HEK293 (cell line): ENCODE results near the gene DDX10.

Experiments
- CTCF ChIA-PET: fragments of 350-600 bp; formaldehyde crosslinking; extraction: SDS; loops from one replicate; lab custom pipeline; 2021; ENCODE audit warnings: antibody characterized with exemption; lab: Yijun Ruan, JAX
- POLR2A ChIA-PET: fragments of 300-600 bp; formaldehyde crosslinking; extraction: SDS; loops from one replicate; lab custom pipeline; 2020; ENCODE audit warnings: antibody characterized with exemption, inconsistent platforms; lab: Yijun Ruan, JAX
- H3K27ac ChIP-seq: fragments of 200-500 bp; sonication (Bioruptor generic); 2 replicates; pipeline ENCODE4 v1.5.1; 2014; ENCODE audit warnings: low read depth, low read length, control low read depth, inconsistent platforms; ENCODE audit errors: extremely low read depth
- H3K36me3 ChIP-seq, 2 experiments: fragments of 200-500 bp in 1 of 2; sonication (Bioruptor generic) in 1 of 2; 1 replicate in 1 of 2; 2 replicates in 1 of 2; pipeline ENCODE4 v1.5.1; 2014 to 2017; ENCODE audit warnings: inconsistent platforms in 2 of 2, low read length in 2 of 2; ENCODE audit not compliant: control insufficient read depth in 2 of 2, insufficient read depth in 1 of 2
- H3K4me1 ChIP-seq: fragments of 200-500 bp; sonication (Bioruptor generic); 2 replicates; pipeline ENCODE4 v1.5.1; 2014; ENCODE audit warnings: mild to moderate bottlenecking, low read length, inconsistent platforms; ENCODE audit not compliant: control insufficient read depth, insufficient read depth
- H3K4me3 ChIP-seq: 2 replicates; pipeline ENCODE4 v1.5.1; 2011; ENCODE audit warnings: low read depth, mild to moderate bottlenecking, control low read depth, low read length, moderate library complexity
- H3K9me3 ChIP-seq: fragments of 200-500 bp; sonication (Bioruptor generic); 2 replicates; pipeline ENCODE4 v1.5.1; 2014; ENCODE audit warnings: low read depth, low read length, inconsistent platforms; ENCODE audit not compliant: control insufficient read depth, insufficient read depth
- BCL11B ChIP-seq: fragments of 450-650 bp; formaldehyde crosslinking; IDR thresholded peaks from 2 replicates; pipeline ENCODE4 v1.5.1; 2016; ENCODE audit warnings: low read depth, missing biosample characterization, missing genetic modification characterization
- GLI4 ChIP-seq: fragments of 450-650 bp; formaldehyde crosslinking; IDR thresholded peaks from 2 replicates; pipeline ENCODE4 v1.5.1; 2016; ENCODE audit warnings: missing biosample characterization, missing genetic modification characterization
- HOXA7 ChIP-seq: sonication (generic); formaldehyde crosslinking; IDR thresholded peaks from 2 replicates; pipeline ENCODE4 v1.8.1; 2022; ENCODE audit warnings: missing genetic modification reagents, borderline replicate concordance
- KLF9 ChIP-seq: fragments of 450-650 bp; formaldehyde crosslinking; IDR thresholded peaks from 2 replicates; pipeline ENCODE4 v1.5.1; 2016; ENCODE audit warnings: missing biosample characterization, missing genetic modification characterization, low read depth
- RBAK ChIP-seq: fragments of 450-650 bp; formaldehyde crosslinking; IDR thresholded peaks from 2 replicates; pipeline ENCODE4 v1.5.1; 2016; ENCODE audit warnings: missing biosample characterization, missing genetic modification characterization
- SCRT2 ChIP-seq: fragments of 450-650 bp; formaldehyde crosslinking; IDR thresholded peaks from 2 replicates; pipeline ENCODE4 v1.5.1; 2016; ENCODE audit warnings: missing biosample characterization, missing genetic modification characterization
- SETDB1 ChIP-seq: IDR thresholded peaks from one replicate; pipeline ENCODE4 v1.6.1; 2017; ENCODE audit warnings: mild to moderate bottlenecking, low read length, moderate library complexity, mixed read lengths; ENCODE audit not compliant: insufficient read length
- SP7 ChIP-seq: fragments of 450-650 bp; formaldehyde crosslinking; IDR thresholded peaks from 2 replicates; pipeline ENCODE4 v1.5.1; 2016; ENCODE audit warnings: missing biosample characterization, missing genetic modification characterization
- WT1 ChIP-seq: fragments of 450-650 bp; formaldehyde crosslinking; IDR thresholded peaks from 2 replicates; pipeline ENCODE4 v1.5.1; 2016; ENCODE audit warnings: missing biosample characterization, missing genetic modification characterization
- ZNF10 ChIP-seq: fragments of 450-650 bp; formaldehyde crosslinking; IDR thresholded peaks from 2 replicates; pipeline ENCODE4 v1.5.1; 2017; ENCODE audit warnings: missing biosample characterization, missing genetic modification characterization
- ZNF175 ChIP-seq: fragments of 450-650 bp; formaldehyde crosslinking; IDR thresholded peaks from 2 replicates; pipeline ENCODE4 v1.5.1; 2016; ENCODE audit warnings: missing biosample characterization, missing genetic modification characterization
- ZNF221 ChIP-seq: fragments of 450-650 bp; formaldehyde crosslinking; IDR thresholded peaks from 2 replicates; pipeline ENCODE4 v1.5.1; 2017; ENCODE audit warnings: missing biosample characterization, missing genetic modification characterization, borderline replicate concordance
- ZNF501 ChIP-seq: fragments of 450-650 bp; formaldehyde crosslinking; IDR thresholded peaks from 2 replicates; pipeline ENCODE4 v1.5.1; 2016; ENCODE audit warnings: missing biosample characterization, missing genetic modification characterization
- ZNF518A ChIP-seq: fragments of 450-650 bp; formaldehyde crosslinking; conservative IDR thresholded peaks from 2 replicates; pipeline ENCODE4 v1.5.1; 2016; ENCODE audit warnings: low read depth, missing biosample characterization, missing genetic modification characterization
- ZNF549 ChIP-seq: fragments of 450-650 bp; IDR thresholded peaks from 2 replicates; pipeline ENCODE4 v1.5.1; 2018; ENCODE audit warnings: missing biosample characterization, missing genetic modification characterization, mild to moderate bottlenecking, inconsistent platforms, moderate library complexity
- ZNF558 ChIP-seq: fragments of 450-650 bp; formaldehyde crosslinking; IDR thresholded peaks from 2 replicates; pipeline ENCODE4 v1.5.1; 2016; ENCODE audit warnings: missing biosample characterization, missing genetic modification characterization
- ZNF560 ChIP-seq: fragments of 450-650 bp; formaldehyde crosslinking; IDR thresholded peaks from 2 replicates; pipeline ENCODE4 v1.5.1; 2017; ENCODE audit warnings: missing biosample characterization, missing genetic modification characterization, borderline replicate concordance
- ZNF624 ChIP-seq: fragments of 450-650 bp; formaldehyde crosslinking; IDR thresholded peaks from 2 replicates; pipeline ENCODE4 v1.5.1; 2017; ENCODE audit warnings: missing biosample characterization, missing genetic modification characterization
- ZNF660 ChIP-seq: fragments of 450-650 bp; IDR thresholded peaks from 2 replicates; pipeline ENCODE4 v1.5.1; 2018; ENCODE audit warnings: missing biosample characterization, mild to moderate bottlenecking, missing genetic modification characterization
- ZNF670 ChIP-seq: fragments of 450-650 bp; formaldehyde crosslinking; IDR thresholded peaks from 2 replicates; pipeline ENCODE4 v1.5.1; 2016; ENCODE audit warnings: missing biosample characterization, missing genetic modification characterization, low read depth
- ZNF701 ChIP-seq: fragments of 450-650 bp; formaldehyde crosslinking; IDR thresholded peaks from 2 replicates; pipeline ENCODE4 v1.5.1; 2016; ENCODE audit warnings: missing biosample characterization, missing genetic modification characterization
- ZNF704 ChIP-seq: fragments of 450-650 bp; formaldehyde crosslinking; IDR thresholded peaks from 2 replicates; pipeline ENCODE4 v1.5.1; 2016; ENCODE audit warnings: missing biosample characterization, missing genetic modification characterization
- ZNF777 ChIP-seq: fragments of 450-650 bp; formaldehyde crosslinking; IDR thresholded peaks from 2 replicates; pipeline ENCODE4 v1.5.1; 2017; ENCODE audit warnings: missing biosample characterization, missing genetic modification characterization, borderline replicate concordance
- ZSCAN16 ChIP-seq: fragments of 450-650 bp; formaldehyde crosslinking; IDR thresholded peaks from 2 replicates; pipeline ENCODE4 v1.5.1; 2016; ENCODE audit warnings: missing biosample characterization, missing genetic modification characterization
- ZSCAN23 ChIP-seq: fragments of 450-650 bp; formaldehyde crosslinking; IDR thresholded peaks from 2 replicates; pipeline ENCODE4 v1.5.1; 2016; ENCODE audit warnings: missing biosample characterization, missing genetic modification characterization
- TF ChIP-seq, protein P1 (sequence below): fragments of 450-650 bp; formaldehyde crosslinking; IDR thresholded peaks from 2 replicates; pipeline ENCODE4 v1.5.1; 2016; ENCODE audit warnings: missing biosample characterization, missing genetic modification characterization

DDX10 gene

GRCh38 chr11:108824545-108824944 lies 159.7 kb downstream of the DDX10 start (continued):
- TF ChIP-seq BCL11B (tag by site-specific recombination) (no peak), ZNF670 (tag by site-specific recombination) (no peak), SP7 (tag by site-specific recombination) (no peak), SCRT2 (tag by site-specific recombination) (no peak), ZNF221 (no peak), ZNF777 (no peak), WT1 (tag by site-specific recombination) (no peak), HOXA7 (CRISPR knock-in tag) (no peak)

GRCh38 chr11:108825381-108825780 lies 160.5 kb downstream of the DDX10 start:
- ChIA-PET CTCF (no interaction called here), POLR2A (no interaction called here)
- H3K9me3 ChIP-seq, result no peaks in the 10 kb centered on the region
- no peaks in the 10 kb centered on the region for H3K4me1 ChIP-seq
- H3K4me3 ChIP-seq, result no peak overlapping the region
- no peak overlapping the region for H3K27ac ChIP-seq
- H3K36me3 ChIP-seq, result no peaks in the 10 kb centered on the region
- TF ChIP-seq GLI4 (tag by site-specific recombination) (no peak), ZNF670 (tag by site-specific recombination) (no peak), ZNF518A (tag by site-specific recombination) (no peak), ZNF10 (tag by site-specific recombination) (no peak), ZNF501 (tag by site-specific recombination) (no peak), KLF9 (tag by site-specific recombination) (no peak), ZNF175 (tag by site-specific recombination) (no peak), SETDB1 (no peak), ZNF701 (tag by site-specific recombination) (no peak), ZNF560 (tag by site-specific recombination) (no peak), ZNF549 (no peak), ZSCAN23 (tag by site-specific recombination) (no peak), RBAK (no peak), ZNF558 (tag by site-specific recombination) (no peak), ZSCAN16 (tag by site-specific recombination) (no peak), ZNF660 (tag by site-specific recombination) (no peak), BCL11B (tag by site-specific recombination) (no peak), ZNF704 (tag by site-specific recombination) (no peak), ZNF624 (no peak)
- TF ChIP-seq, protein P1, sequence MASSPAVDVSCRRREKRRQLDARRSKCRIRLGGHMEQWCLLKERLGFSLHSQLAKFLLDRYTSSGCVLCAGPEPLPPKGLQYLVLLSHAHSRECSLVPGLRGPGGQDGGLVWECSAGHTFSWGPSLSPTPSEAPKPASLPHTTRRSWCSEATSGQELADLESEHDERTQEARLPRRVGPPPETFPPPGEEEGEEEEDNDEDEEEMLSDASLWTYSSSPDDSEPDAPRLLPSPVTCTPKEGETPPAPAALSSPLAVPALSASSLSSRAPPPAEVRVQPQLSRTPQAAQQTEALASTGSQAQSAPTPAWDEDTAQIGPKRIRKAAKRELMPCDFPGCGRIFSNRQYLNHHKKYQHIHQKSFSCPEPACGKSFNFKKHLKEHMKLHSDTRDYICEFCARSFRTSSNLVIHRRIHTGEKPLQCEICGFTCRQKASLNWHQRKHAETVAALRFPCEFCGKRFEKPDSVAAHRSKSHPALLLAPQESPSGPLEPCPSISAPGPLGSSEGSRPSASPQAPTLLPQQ (tag by site-specific recombination), result no peak
